CD14-positive monocyte (primary cell): Measurements from ENCODE around the gene RSF1. TPM values are rescaled to one million over a fixed set of nuclear protein-coding genes. Genes with fewer than 3 reads are reported as not detected.

ENCODE experiments used
- DNase-seq, 3 donors: peaks; one replicate each; pipeline ENCODE4 v3.0.0-alpha.2; 2011 to 2022
- H2AFZ ChIP-seq: 2 replicates; pipeline ENCODE4 v1.6.0; 2012; ENCODE audit warnings: mild to moderate bottlenecking, low read depth, low read length, inconsistent platforms; ENCODE audit not compliant: insufficient read depth, poor library complexity, severe bottlenecking
- H3K27ac ChIP-seq, 2 donors: 1 replicate in 1 of 2; 2 replicates in 1 of 2; pipeline ENCODE4 v1.5.1; 2012 to 2013; ENCODE audit warnings: low read length in 2 of 2, control low read depth in 1 of 2, inconsistent platforms in 1 of 2, low read depth in 1 of 2, mild to moderate bottlenecking in 1 of 2
- H3K27me3 ChIP-seq, 2 donors: one replicate each; pipeline versions ENCODE4 v1.6.0 to v1.6.1; 2011 to 2013; ENCODE audit warnings: low read length in 2 of 2; ENCODE audit not compliant: control insufficient read depth in 2 of 2, insufficient read depth in 2 of 2
- H3K36me3 ChIP-seq, 2 donors: replicated peaks in 1 of 2; 1 replicate in 1 of 2; 2 replicates in 1 of 2; pipeline versions ENCODE4 v1.5.1 to v1.6.1; 2012 to 2013; ENCODE audit warnings: low read length in 2 of 2, control low read depth in 1 of 2, inconsistent platforms in 1 of 2, mild to moderate bottlenecking in 1 of 2; ENCODE audit not compliant: insufficient read depth in 2 of 2, control insufficient read depth in 1 of 2
- H3K4me1 ChIP-seq, 2 donors: 1 replicate in 1 of 2; 2 replicates in 1 of 2; pipeline versions ENCODE4 v1.5.1 to v1.6.1; 2012 to 2013; ENCODE audit warnings: low read length in 2 of 2, control low read depth in 1 of 2, inconsistent platforms in 1 of 2, mild to moderate bottlenecking in 1 of 2, moderate library complexity in 1 of 2; ENCODE audit not compliant: insufficient read depth in 2 of 2, control insufficient read depth in 1 of 2
- H3K4me2 ChIP-seq: replicated peaks from 2 replicates; pipeline ENCODE3; 2012; ENCODE audit warnings: low read length, moderate library complexity, mild to moderate bottlenecking; ENCODE audit not compliant: poor library complexity, severe bottlenecking; ENCODE audit errors: extremely low read depth
- H3K4me3 ChIP-seq, 3 experiments: fragments of 200-600 bp in 1 of 3; sonication (generic) in 1 of 3; replicated peaks in 1 of 3; 1 replicate in 2 of 3; 2 replicates in 1 of 3; pipeline ENCODE4 v1.5.1; 2011 to 2013; ENCODE audit warnings: low read length in 3 of 3, mild to moderate bottlenecking in 3 of 3, control low read depth in 2 of 3, low read depth in 2 of 3, inconsistent platforms in 1 of 3, moderate library complexity in 1 of 3
- H3K79me2 ChIP-seq: 2 replicates; pipeline ENCODE4 v1.6.0; 2012; ENCODE audit warnings: mild to moderate bottlenecking, control low read depth, inconsistent platforms, low read length, moderate library complexity; ENCODE audit not compliant: insufficient read depth
- H3K9ac ChIP-seq: 2 replicates; pipeline ENCODE4 v1.6.0; 2017; ENCODE audit warnings: low read length, mild to moderate bottlenecking; ENCODE audit not compliant: insufficient read depth, poor library complexity, severe bottlenecking
- H3K9me3 ChIP-seq, 2 donors: replicated peaks in 1 of 2; 1 replicate in 1 of 2; 2 replicates in 1 of 2; pipeline versions ENCODE4 v1.5.1 to v1.6.1; 2012 to 2013; ENCODE audit warnings: low read length in 2 of 2, control low read depth in 1 of 2; ENCODE audit not compliant: control insufficient read depth in 1 of 2, insufficient read depth in 1 of 2
- H4K20me1 ChIP-seq: 2 replicates; pipeline ENCODE4 v1.6.0; 2012; ENCODE audit warnings: mild to moderate bottlenecking, low read length, control low read depth, moderate library complexity; ENCODE audit not compliant: insufficient read depth
- H3K27ac Mint-ChIP-seq, 7 donors: one replicate each; pipeline ENCODE4 v1.8.0; 2020; ENCODE audit warnings: mild to moderate bottlenecking in 7 of 7, mixed read lengths in 7 of 7, moderate library complexity in 6 of 7, inconsistent platforms in 2 of 7
- H3K27me3 Mint-ChIP-seq, 3 donors: one replicate each; pipeline ENCODE4 v1.8.0; 2021 to 2022; ENCODE audit warnings: low read depth in 3 of 3, mild to moderate bottlenecking in 3 of 3, mixed read lengths in 3 of 3, moderate library complexity in 3 of 3, inconsistent platforms in 1 of 3
- H3K36me3 Mint-ChIP-seq, 2 donors: one replicate each; pipeline ENCODE4 v1.8.0; 2020; ENCODE audit warnings: mixed read lengths in 2 of 2, inconsistent platforms in 1 of 2, mild to moderate bottlenecking in 1 of 2
- H3K4me1 Mint-ChIP-seq: one replicate; pipeline ENCODE4 v1.8.0; 2020; ENCODE audit warnings: mild to moderate bottlenecking, mixed read lengths
- H3K4me3 Mint-ChIP-seq, 2 donors: one replicate each; pipeline ENCODE4 v1.8.0; 2020; ENCODE audit warnings: mild to moderate bottlenecking in 2 of 2, mixed read lengths in 2 of 2, moderate library complexity in 1 of 2
- H3K9me3 Mint-ChIP-seq, 7 donors: one replicate each; pipeline ENCODE4 v1.8.0; 2020 to 2022; ENCODE audit warnings: mixed read lengths in 7 of 7, mild to moderate bottlenecking in 6 of 7, moderate library complexity in 6 of 7, inconsistent platforms in 2 of 7
- CTCF ChIP-seq: fragments of 200-600 bp; IDR thresholded peaks from one replicate; pipeline ENCODE4 v1.8.0; 2022; ENCODE audit warnings: antibody characterized with exemption, mild to moderate bottlenecking
- WGBS: methylation state at CpG from one replicate; pipeline ENCODE4 v1.1.5; 2013; ENCODE audit warnings: missing lambda C conversion rate; ENCODE audit not compliant: insufficient coverage; 5-methylcytosine and 5-hydroxymethylcytosine counted together
- intact Hi-C, 2 donors: fragments of 100-400 bp; cut with micrococcal nuclease; formaldehyde crosslinking; loops; one replicate each; pipeline versions ENCODE4 v1.15.0 to v1.15.1; 2023
- polyA plus RNA-seq, 3 donors: library from polyadenylated mRNA; depleted of rRNA in 1 of 3; unstranded in 2 of 3; stranded (reverse) in 1 of 3; fragments of 300-500 nt in 2 of 3; fragments of >200 nt in 1 of 3; fragmentation: Illumina TruSeq in 2 of 3; gene quantifications; 1 replicate in 2 of 3; 2 replicates in 1 of 3; pipeline ENCODE4 v1.2.3, GENCODE V29; 2012 to 2021

RSF1 gene
- polyA plus RNA-seq, 3 donors, result 8.3 to 14.8 (median 9.2) TPM

DNA sequence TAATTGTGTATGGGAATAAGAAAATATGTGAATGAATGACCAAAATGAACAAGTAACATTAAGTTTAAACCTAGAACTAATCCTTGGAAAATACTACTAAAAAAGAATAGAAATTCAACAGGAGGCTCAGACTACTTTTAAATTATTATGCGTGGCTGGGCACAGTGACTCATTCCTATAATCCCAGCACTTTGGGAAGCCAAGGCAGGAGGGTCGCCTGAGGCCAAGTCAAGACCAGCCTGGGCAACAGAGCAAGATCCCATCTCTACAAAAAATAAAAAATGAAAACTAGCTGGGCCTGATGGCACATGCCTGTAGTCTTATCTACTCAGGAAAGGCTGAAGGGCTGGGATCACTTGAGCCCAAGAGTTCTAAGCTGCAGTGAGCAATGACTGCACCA, 97.5 kb downstream of the RSF1 start:
- peaks cover 0 to 3% (median 0%) of the 10 kb centered on the region in 7 donors for H3K9me3 Mint-ChIP-seq
- H3K36me3 Mint-ChIP-seq, result peaks cover 49 to 71% of the 10 kb centered on the region in 2 donors
- no peak for TF ChIP-seq CTCF
- H3K27ac ChIP-seq, result no peak overlapping the region
- peaks cover 3% of the 10 kb centered on the region for H4K20me1 ChIP-seq
- no peak overlapping the region for H3K9ac ChIP-seq
- no peaks in the 10 kb centered on the region for H3K27me3 ChIP-seq
- intact Hi-C loops, result no loop called here
- no peak overlapping the region for H3K4me3 Mint-ChIP-seq
- no peaks in the 10 kb centered on the region for H3K9me3 ChIP-seq
- no peak overlapping the region for H3K4me2 ChIP-seq
- H3K27ac Mint-ChIP-seq, result no peak overlapping the region
- H3K27me3 Mint-ChIP-seq, result no peaks in the 10 kb centered on the region
- DNase-seq, result no peak
- no peak overlapping the region for H3K4me3 ChIP-seq
- 100% methylated on average over 1 of the region's 2 CpGs for WGBS
- H3K4me1 Mint-ChIP-seq, result no peaks in the 10 kb centered on the region
- no peaks in the 10 kb centered on the region for H3K4me1 ChIP-seq
- H3K36me3 ChIP-seq, result peaks cover 33 to 70% of the 10 kb centered on the region in 2 donors
- no peak overlapping the region for H2AFZ ChIP-seq
- H3K79me2 ChIP-seq, result no peaks in the 10 kb centered on the region

DNA sequence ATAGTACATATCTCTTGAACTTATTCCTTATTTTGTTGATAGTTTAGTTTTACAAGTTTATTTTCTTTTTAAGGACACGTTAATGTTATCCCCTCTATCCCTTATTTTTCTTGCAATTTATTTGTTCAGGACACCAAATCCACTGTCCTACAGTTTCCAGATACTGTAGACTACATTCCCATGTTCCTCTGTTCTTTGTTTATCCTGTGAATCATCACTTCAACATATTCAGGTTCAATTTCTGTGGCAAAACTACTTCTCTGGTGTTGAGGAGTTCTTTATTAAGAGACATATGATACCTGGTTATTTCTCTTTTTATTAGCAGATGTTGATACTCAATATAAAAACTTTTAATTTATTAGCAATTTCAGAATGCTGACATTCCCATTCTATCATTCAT, 110.2 kb downstream of the RSF1 start:
- no CpG with 5 or more reads among the region's 1 CpG for WGBS
- no peak overlapping the region for H3K9ac ChIP-seq
- no peaks in the 10 kb centered on the region for H3K27me3 ChIP-seq
- no peak overlapping the region for H3K4me2 ChIP-seq
- no peak for DNase-seq
- H3K27ac ChIP-seq, result no peak overlapping the region
- Mint-ChIP-seq H3K36me3 (peaks cover 28 to 56% of the 10 kb centered on the region in 2 donors), H3K9me3 (peaks cover 0 to 2% (median 0%) of the 10 kb centered on the region in 7 donors), H3K4me1 (no peaks in the 10 kb centered on the region), H3K27me3 (no peaks in the 10 kb centered on the region), H3K27ac (no peak overlapping the region), H3K4me3 (no peak overlapping the region)
- TF ChIP-seq CTCF, result no peak
- H2AFZ ChIP-seq, result no peak overlapping the region
- intact Hi-C loops, result no loop called here
- H4K20me1 ChIP-seq, result peaks cover 15% of the 10 kb centered on the region
- no peaks in the 10 kb centered on the region for H3K79me2 ChIP-seq
- H3K9me3 ChIP-seq, result no peaks in the 10 kb centered on the region
- peaks cover 2 to 30% of the 10 kb centered on the region in 2 donors for H3K36me3 ChIP-seq
- H3K4me1 ChIP-seq, result no peaks in the 10 kb centered on the region
- no peak overlapping the region for H3K4me3 ChIP-seq
